OCI-LY1 (cell line): ENCODE measurements around the gene KATNAL2.

Experiments used
- EZH2 ChIP-seq: fragments of 200-600 bp; sonication (generic), shearing (Covaris generic); IDR thresholded peaks from 2 replicates; pipeline ENCODE4 v1.8.0; 2017; ENCODE audit warnings: borderline replicate concordance, mixed run types, mild to moderate bottlenecking, antibody characterized with exemption, low read length, moderate library complexity, mixed read lengths
- TF ChIP-seq, protein P1 (sequence below): fragments of 200-600 bp; sonication (generic), shearing (Covaris generic); IDR thresholded peaks from 2 replicates; pipeline ENCODE4 v1.5.1; 2017; ENCODE audit warnings: mild to moderate bottlenecking, antibody characterized with exemption, low read length, moderate library complexity, mixed read lengths

DNA sequence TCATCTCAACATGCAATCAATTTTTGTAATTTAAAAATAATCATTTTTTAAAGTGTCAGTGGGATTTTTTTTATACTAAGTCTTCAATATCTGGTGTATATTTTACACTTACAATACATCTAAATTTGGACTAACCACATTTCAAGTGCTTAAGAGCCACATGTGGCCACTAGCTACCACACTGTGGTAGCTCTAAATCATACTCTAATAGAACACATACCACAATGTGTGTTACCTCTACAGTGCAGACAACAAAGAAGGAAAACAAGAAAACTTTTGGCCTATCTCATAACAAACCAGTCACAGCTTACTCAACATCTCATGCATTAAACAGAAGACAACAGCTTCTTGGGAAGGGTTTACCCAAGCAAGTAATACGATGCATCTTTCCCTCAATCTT, 24.6 kb upstream of the KATNAL2 start:
- TF ChIP-seq, protein P1, sequence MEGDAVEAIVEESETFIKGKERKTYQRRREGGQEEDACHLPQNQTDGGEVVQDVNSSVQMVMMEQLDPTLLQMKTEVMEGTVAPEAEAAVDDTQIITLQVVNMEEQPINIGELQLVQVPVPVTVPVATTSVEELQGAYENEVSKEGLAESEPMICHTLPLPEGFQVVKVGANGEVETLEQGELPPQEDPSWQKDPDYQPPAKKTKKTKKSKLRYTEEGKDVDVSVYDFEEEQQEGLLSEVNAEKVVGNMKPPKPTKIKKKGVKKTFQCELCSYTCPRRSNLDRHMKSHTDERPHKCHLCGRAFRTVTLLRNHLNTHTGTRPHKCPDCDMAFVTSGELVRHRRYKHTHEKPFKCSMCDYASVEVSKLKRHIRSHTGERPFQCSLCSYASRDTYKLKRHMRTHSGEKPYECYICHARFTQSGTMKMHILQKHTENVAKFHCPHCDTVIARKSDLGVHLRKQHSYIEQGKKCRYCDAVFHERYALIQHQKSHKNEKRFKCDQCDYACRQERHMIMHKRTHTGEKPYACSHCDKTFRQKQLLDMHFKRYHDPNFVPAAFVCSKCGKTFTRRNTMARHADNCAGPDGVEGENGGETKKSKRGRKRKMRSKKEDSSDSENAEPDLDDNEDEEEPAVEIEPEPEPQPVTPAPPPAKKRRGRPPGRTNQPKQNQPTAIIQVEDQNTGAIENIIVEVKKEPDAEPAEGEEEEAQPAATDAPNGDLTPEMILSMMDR: no peak
- TF ChIP-seq EZH2: no peak
